CD8-positive, alpha-beta memory T cell (primary cell): Measurements from ENCODE around the gene INO80. TPM values are rescaled to one million over a fixed set of nuclear protein-coding genes. Genes with fewer than 3 reads are reported as not detected.

Source experiments
- CTCF ChIA-PET: fragments of 350-600 bp; sonication (Branson Sonifier 250); formaldehyde crosslinking; loops from one replicate; lab custom pipeline; 2021; ENCODE audit warnings: antibody characterized with exemption; lab: Charles Lee
- POLR2A ChIA-PET: fragments of 350-600 bp; sonication (Branson Sonifier 250); formaldehyde crosslinking; loops from one replicate; lab custom pipeline; 2021; ENCODE audit warnings: antibody characterized with exemption; lab: Charles Lee
- DNase-seq, 5 donors: peaks; one replicate each; pipeline versions ENCODE4 v3.0.0 to v3.0.0-alpha.2; 2020 to 2022; ENCODE audit warnings: mixed read lengths in 1 of 5
- H3K27ac ChIP-seq: one replicate; pipeline ENCODE4 v1.7.0; 2013; ENCODE audit warnings: low read depth, mild to moderate bottlenecking, low read length, moderate library complexity
- H3K27me3 ChIP-seq: 2 replicates; pipeline ENCODE4 v1.7.0; 2013; ENCODE audit warnings: low read length, mild to moderate bottlenecking; ENCODE audit not compliant: insufficient read depth, poor library complexity, severe bottlenecking
- H3K36me3 ChIP-seq: 2 replicates; pipeline ENCODE4 v1.7.0; 2013; ENCODE audit warnings: mild to moderate bottlenecking, low read length, moderate library complexity; ENCODE audit not compliant: insufficient read depth
- H3K4me1 ChIP-seq: 2 replicates; pipeline ENCODE4 v1.7.0; 2013; ENCODE audit warnings: mild to moderate bottlenecking, low read length, moderate library complexity; ENCODE audit not compliant: insufficient read depth
- H3K4me3 ChIP-seq: 2 replicates; pipeline ENCODE4 v1.7.0; 2013; ENCODE audit warnings: mild to moderate bottlenecking, low read length
- H3K9me3 ChIP-seq: 2 replicates; pipeline ENCODE4 v1.7.0; 2013; ENCODE audit warnings: mild to moderate bottlenecking, low read length
- H3K27ac Mint-ChIP-seq, 8 donors: one replicate each; pipeline ENCODE4 v1.8.0; 2020 to 2021; ENCODE audit warnings: mixed read lengths in 8 of 8, mild to moderate bottlenecking in 6 of 8, inconsistent platforms in 3 of 8, moderate library complexity in 3 of 8
- H3K27me3 Mint-ChIP-seq, 2 donors: one replicate each; pipeline ENCODE4 v1.8.0; 2020 to 2021; ENCODE audit warnings: mixed read lengths in 2 of 2, mild to moderate bottlenecking in 1 of 2, moderate library complexity in 1 of 2
- H3K36me3 Mint-ChIP-seq, 3 donors: one replicate each; pipeline ENCODE4 v1.8.0; 2020 to 2021; ENCODE audit warnings: mixed read lengths in 3 of 3, inconsistent platforms in 1 of 3, mild to moderate bottlenecking in 1 of 3
- H3K4me1 Mint-ChIP-seq, 3 donors: one replicate each; pipeline ENCODE4 v1.8.0; 2020 to 2021; ENCODE audit warnings: mixed read lengths in 3 of 3, inconsistent platforms in 1 of 3, mild to moderate bottlenecking in 1 of 3
- H3K4me3 Mint-ChIP-seq, 7 donors: one replicate each; pipeline ENCODE4 v1.8.0; 2020 to 2021; ENCODE audit warnings: mixed read lengths in 7 of 7, mild to moderate bottlenecking in 6 of 7, moderate library complexity in 4 of 7, inconsistent platforms in 2 of 7
- H3K9me3 Mint-ChIP-seq, 5 donors: one replicate each; pipeline ENCODE4 v1.8.0; 2020 to 2022; ENCODE audit warnings: mixed read lengths in 5 of 5, mild to moderate bottlenecking in 3 of 5, moderate library complexity in 2 of 5, inconsistent platforms in 1 of 5
- polyA plus RNA-seq: library from polyadenylated mRNA; unstranded; fragments of 300-500 nt; fragmentation: Illumina TruSeq; gene quantifications from one replicate; pipeline ENCODE4 v1.2.3, GENCODE V29; 2021
- total RNA-seq, 2 experiments: library from RNA; stranded (reverse); gene quantifications; one replicate each; pipeline ENCODE4 v1.2.3, GENCODE V29; 2021

INO80 gene
- total and polyA plus RNA-seq, 3 experiments from 2014 or later: 7.2 to 29.2 (median 26.3) TPM

GRCh38 chr15:41060505-41060904 is 55.6 kb downstream of the INO80 start:
- Mint-ChIP-seq H3K9me3 (peaks cover 3 to 10% (median 3%) of the 10 kb centered on the region in 5 donors), H3K27me3 (no peaks in the 10 kb centered on the region), H3K4me1 (no peaks in the 10 kb centered on the region), H3K4me3 (no peak overlapping the region), H3K27ac (no peak overlapping the region), H3K36me3 (peaks cover 46 to 81% (median 49%) of the 10 kb centered on the region in 3 donors)
- H3K27ac ChIP-seq: no peak overlapping the region
- ChIA-PET POLR2A (no interaction called here), CTCF (no interaction called here)
- no peak overlapping the region for H3K4me3 ChIP-seq
- no peaks in the 10 kb centered on the region for H3K4me1 ChIP-seq
- no peaks in the 10 kb centered on the region for H3K27me3 ChIP-seq
- H3K9me3 ChIP-seq: no peaks in the 10 kb centered on the region
- no peak for DNase-seq
- peaks cover 24% of the 10 kb centered on the region for H3K36me3 ChIP-seq

GRCh38 chr15:41056810-41057209 is 59.3 kb downstream of the INO80 start:
- H3K4me3 Mint-ChIP-seq: no peak overlapping the region
- ChIA-PET POLR2A (no interaction called here), CTCF (no interaction called here)
- Histone ChIP-seq H3K27me3 (no peaks in the 10 kb centered on the region), H3K4me3 (no peak overlapping the region), H3K4me1 (no peaks in the 10 kb centered on the region), H3K9me3 (no peaks in the 10 kb centered on the region), H3K36me3 (peaks cover 25% of the 10 kb centered on the region), H3K27ac (no peak overlapping the region)
- peaks cover 0 to 8% (median 3%) of the 10 kb centered on the region in 5 donors for H3K9me3 Mint-ChIP-seq
- H3K36me3 Mint-ChIP-seq: peaks cover 35 to 83% (median 36%) of the 10 kb centered on the region in 3 donors
- H3K4me1 Mint-ChIP-seq: no peaks in the 10 kb centered on the region
- no peaks in the 10 kb centered on the region for H3K27me3 Mint-ChIP-seq
- no peak for DNase-seq
- H3K27ac Mint-ChIP-seq: peak overlapping the region in 1 of 8 donors; percentile 38

GRCh38 chr15:41055706-41056105 is 60.4 kb downstream of the INO80 start:
- Mint-ChIP-seq H3K27ac (no peak overlapping the region), H3K9me3 (peaks cover 0 to 2% (median 0%) of the 10 kb centered on the region in 5 donors), H3K4me1 (no peaks in the 10 kb centered on the region), H3K36me3 (peaks cover 29 to 85% (median 36%) of the 10 kb centered on the region in 3 donors), H3K4me3 (no peak overlapping the region), H3K27me3 (no peaks in the 10 kb centered on the region)
- ChIA-PET CTCF (no interaction called here), POLR2A (no interaction called here)
- Histone ChIP-seq H3K9me3 (no peaks in the 10 kb centered on the region), H3K4me3 (no peak overlapping the region), H3K36me3 (peaks cover 25% of the 10 kb centered on the region), H3K27ac (no peak overlapping the region), H3K4me1 (no peaks in the 10 kb centered on the region), H3K27me3 (no peaks in the 10 kb centered on the region)
- DNase-seq: no peak

- ChIA-PET POLR2A (no interaction called here), CTCF (no interaction called here)
- no peaks in the 10 kb centered on the region for H3K9me3 ChIP-seq
- DNase-seq: no peak
- H3K4me3 ChIP-seq: no peak overlapping the region
- Mint-ChIP-seq H3K9me3 (no peaks in the 10 kb centered on the region), H3K27ac (peak overlapping the region in 2 of 8 donors; percentile 10 to 37), H3K4me3 (no peak overlapping the region), H3K27me3 (no peaks in the 10 kb centered on the region), H3K36me3 (peaks cover 17 to 86% (median 25%) of the 10 kb centered on the region in 3 donors), H3K4me1 (no peaks in the 10 kb centered on the region)
- no peaks in the 10 kb centered on the region for H3K27me3 ChIP-seq
- H3K36me3 ChIP-seq: peaks cover 46% of the 10 kb centered on the region
- no peaks in the 10 kb centered on the region for H3K4me1 ChIP-seq
- H3K27ac ChIP-seq: no peak overlapping the region
Observed at GRCh38 chr15:41051139-41051538, 64.9 kb downstream of the INO80 start.

- DNase-seq: no peak
- H3K9me3 ChIP-seq: no peaks in the 10 kb centered on the region
- no peaks in the 10 kb centered on the region for H3K27me3 Mint-ChIP-seq
- no peak overlapping the region for H3K27ac ChIP-seq
- POLR2A ChIA-PET: no interaction called here
- H3K4me1 Mint-ChIP-seq: no peaks in the 10 kb centered on the region
- no peaks in the 10 kb centered on the region for H3K9me3 Mint-ChIP-seq
- H3K4me3 ChIP-seq: no peak overlapping the region
- H3K36me3 Mint-ChIP-seq: peaks cover 9 to 85% (median 22%) of the 10 kb centered on the region in 3 donors
- H3K36me3 ChIP-seq: peaks cover 40% of the 10 kb centered on the region
- no peak overlapping the region for H3K4me3 Mint-ChIP-seq
- H3K27me3 ChIP-seq: no peaks in the 10 kb centered on the region
- H3K27ac Mint-ChIP-seq: peak overlapping the region in 1 of 8 donors; percentile 40
- CTCF ChIA-PET: no interaction called here
- no peaks in the 10 kb centered on the region for H3K4me1 ChIP-seq
Observed at GRCh38 chr15:41048852-41049251, 67.2 kb downstream of the INO80 start.

- Mint-ChIP-seq H3K4me1 (no peaks in the 10 kb centered on the region), H3K9me3 (no peaks in the 10 kb centered on the region), H3K4me3 (no peak overlapping the region), H3K36me3 (peaks cover 5 to 85% (median 19%) of the 10 kb centered on the region in 3 donors), H3K27me3 (no peaks in the 10 kb centered on the region), H3K27ac (peak overlapping the region in 2 of 8 donors; percentile 3 to 45)
- Histone ChIP-seq H3K36me3 (peaks cover 36% of the 10 kb centered on the region), H3K4me1 (no peaks in the 10 kb centered on the region), H3K27me3 (no peaks in the 10 kb centered on the region), H3K9me3 (no peaks in the 10 kb centered on the region), H3K27ac (no peak overlapping the region), H3K4me3 (no peak overlapping the region)
- CTCF ChIA-PET: no interaction called here
- POLR2A ChIA-PET: no interaction called here
- DNase-seq: no peak
Observed at GRCh38 chr15:41048397-41048796, 67.7 kb downstream of the INO80 start.

GRCh38 chr15:41047474-41047873 is 68.6 kb downstream of the INO80 start:
- no peaks in the 10 kb centered on the region for H3K9me3 ChIP-seq
- no peaks in the 10 kb centered on the region for H3K4me1 ChIP-seq
- Mint-ChIP-seq H3K36me3 (peaks cover 5 to 86% (median 19%) of the 10 kb centered on the region in 3 donors), H3K27me3 (no peaks in the 10 kb centered on the region), H3K27ac (no peak overlapping the region), H3K4me1 (no peaks in the 10 kb centered on the region), H3K4me3 (no peak overlapping the region), H3K9me3 (no peaks in the 10 kb centered on the region)
- ChIA-PET CTCF (no interaction called here), POLR2A (no interaction called here)
- no peaks in the 10 kb centered on the region for H3K27me3 ChIP-seq
- H3K27ac ChIP-seq: no peak overlapping the region
- no peak for DNase-seq
- no peak overlapping the region for H3K4me3 ChIP-seq
- peaks cover 36% of the 10 kb centered on the region for H3K36me3 ChIP-seq

- Mint-ChIP-seq H3K27me3 (no peaks in the 10 kb centered on the region), H3K36me3 (peaks cover 0 to 82% (median 21%) of the 10 kb centered on the region in 3 donors), H3K4me1 (peaks cover 0 to 4% (median 2%) of the 10 kb centered on the region in 3 donors), H3K27ac (peak overlapping the region in 3 of 8 donors; percentile 6 to 47 (median 9)), H3K9me3 (no peaks in the 10 kb centered on the region), H3K4me3 (no peak overlapping the region)
- ChIA-PET CTCF (no interaction called here), POLR2A (no interaction called here)
- no peaks in the 10 kb centered on the region for H3K27me3 ChIP-seq
- H3K9me3 ChIP-seq: no peaks in the 10 kb centered on the region
- H3K36me3 ChIP-seq: peaks cover 25% of the 10 kb centered on the region
- H3K27ac ChIP-seq: no peak overlapping the region
- H3K4me3 ChIP-seq: no peak overlapping the region
- no peak for DNase-seq
- H3K4me1 ChIP-seq: no peaks in the 10 kb centered on the region
Observed at GRCh38 chr15:41043276-41043951, 72.7 kb downstream of the INO80 start.
